ENCODE measurements around the gene ZNF778.

ZNF778 gene

GRCh38 chr16:89217388-89218191 lies at the start of gene ZNF778:
TSS of gene ZNF778 (plus strand) at chr16:89217703. CDS start at chr16:89221128, 3,425 bp downstream.
- no peak for DNase-seq (ENCODE audit: low read depth, low spot score)

DNA sequence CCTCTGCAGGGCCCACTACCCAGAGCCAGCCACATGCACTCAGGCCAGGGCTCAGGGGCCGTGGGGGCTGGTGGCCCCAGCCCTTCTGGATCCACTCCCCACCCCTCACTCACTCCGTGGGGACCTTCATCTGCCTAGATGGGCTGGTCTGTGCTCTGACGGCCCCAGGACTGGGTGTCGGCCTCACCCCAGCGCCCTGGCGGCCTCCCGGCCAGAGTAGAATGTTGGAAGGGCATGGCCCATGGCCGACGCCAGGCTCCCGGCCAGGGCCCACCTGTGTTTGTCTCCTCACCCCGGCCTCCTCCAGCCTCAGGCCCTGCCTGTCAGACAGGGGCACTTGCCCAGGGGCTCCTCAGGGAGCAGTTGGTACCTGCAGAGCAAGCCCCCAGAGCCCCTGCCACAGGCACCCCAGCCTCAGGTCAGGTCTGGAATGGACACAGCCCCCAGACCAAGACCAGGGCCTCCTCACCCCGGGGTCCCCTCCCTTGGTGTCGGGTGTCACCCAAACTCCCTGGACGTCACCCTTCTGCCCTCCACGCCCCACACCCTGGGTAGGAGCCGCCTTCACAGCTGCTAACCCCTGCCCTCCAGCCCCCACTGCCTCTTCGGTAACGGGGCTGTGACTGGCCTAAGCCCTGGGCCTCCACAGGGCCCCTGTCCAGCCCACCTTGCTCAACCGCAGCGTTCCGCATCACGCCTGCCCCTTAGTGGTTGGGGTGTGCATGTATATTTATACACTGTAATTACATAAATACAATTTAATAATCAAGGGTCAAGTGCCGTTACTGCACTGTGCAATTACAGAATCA lies 48.9 kb upstream of the ZNF778 start:
- DNase-seq (ENCODE audit: low read depth, low spot score), result no peak

DNA sequence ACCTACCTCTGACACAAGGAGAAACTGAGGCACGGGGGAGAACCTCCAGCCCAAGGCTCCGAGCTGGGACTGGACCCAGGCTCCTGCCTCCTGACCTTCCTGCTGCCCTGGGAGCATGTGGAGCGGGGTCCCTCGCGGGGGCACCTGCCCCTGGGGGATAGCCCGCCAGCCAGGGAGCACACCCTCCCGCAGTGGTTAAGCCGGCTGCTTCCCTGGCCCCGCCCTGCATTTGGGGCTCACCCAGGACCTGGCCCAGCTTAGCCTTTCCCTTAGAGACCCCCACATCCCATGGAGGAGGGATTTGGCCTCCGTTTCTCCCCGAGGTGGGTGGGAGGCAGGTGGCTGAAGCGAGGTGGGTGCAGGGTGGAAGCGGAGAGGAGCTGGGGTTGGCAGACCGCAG lies 47.7 kb upstream of the ZNF778 start:
- DNase-seq (ENCODE audit: low read depth, low spot score), result no peak

DNA sequence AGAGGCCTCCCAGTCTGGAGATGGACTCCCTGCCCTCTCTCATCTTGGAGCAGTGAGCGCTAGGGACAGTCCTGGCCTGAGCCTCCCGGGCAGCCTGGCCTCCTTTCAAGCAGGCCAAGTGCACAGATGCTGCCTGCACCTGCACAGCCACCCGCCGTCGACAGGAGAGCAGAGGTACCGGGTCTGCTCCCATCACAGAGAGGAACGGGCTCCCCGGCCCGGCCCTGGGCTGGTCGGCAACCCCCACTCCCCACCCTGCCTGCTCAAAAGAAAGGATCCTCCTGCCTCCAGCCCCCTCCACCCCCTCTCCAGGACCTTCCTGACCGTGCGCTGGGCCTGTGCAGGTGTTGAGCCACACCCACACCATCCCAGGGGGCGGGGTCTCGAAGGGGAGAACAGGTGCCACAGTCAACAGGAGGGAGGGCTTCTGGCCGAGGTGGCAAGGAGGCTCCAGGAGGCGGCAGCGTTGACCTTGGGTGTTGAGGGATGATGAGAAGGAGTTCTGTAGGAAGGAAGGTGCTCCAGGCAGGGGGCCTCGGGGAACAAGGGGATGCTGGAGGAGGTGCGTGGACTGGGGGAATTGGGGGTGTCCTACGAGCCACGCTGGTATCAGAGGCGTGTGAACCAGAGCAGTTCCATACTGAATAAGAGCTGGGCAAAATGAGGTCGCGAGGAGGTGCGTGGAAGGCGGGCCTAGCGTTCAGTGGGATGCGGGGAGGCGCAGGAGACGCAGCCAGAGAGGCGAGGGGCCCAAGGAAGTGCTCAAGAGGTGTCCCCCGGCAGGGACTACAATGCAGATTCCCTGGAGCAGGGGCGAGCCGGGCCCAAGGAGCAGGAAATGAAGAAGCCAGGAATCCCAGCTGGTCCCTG lies 46.9 kb upstream of the ZNF778 start:
- DNase-seq (ENCODE audit: low read depth, low spot score), result no peak

DNA sequence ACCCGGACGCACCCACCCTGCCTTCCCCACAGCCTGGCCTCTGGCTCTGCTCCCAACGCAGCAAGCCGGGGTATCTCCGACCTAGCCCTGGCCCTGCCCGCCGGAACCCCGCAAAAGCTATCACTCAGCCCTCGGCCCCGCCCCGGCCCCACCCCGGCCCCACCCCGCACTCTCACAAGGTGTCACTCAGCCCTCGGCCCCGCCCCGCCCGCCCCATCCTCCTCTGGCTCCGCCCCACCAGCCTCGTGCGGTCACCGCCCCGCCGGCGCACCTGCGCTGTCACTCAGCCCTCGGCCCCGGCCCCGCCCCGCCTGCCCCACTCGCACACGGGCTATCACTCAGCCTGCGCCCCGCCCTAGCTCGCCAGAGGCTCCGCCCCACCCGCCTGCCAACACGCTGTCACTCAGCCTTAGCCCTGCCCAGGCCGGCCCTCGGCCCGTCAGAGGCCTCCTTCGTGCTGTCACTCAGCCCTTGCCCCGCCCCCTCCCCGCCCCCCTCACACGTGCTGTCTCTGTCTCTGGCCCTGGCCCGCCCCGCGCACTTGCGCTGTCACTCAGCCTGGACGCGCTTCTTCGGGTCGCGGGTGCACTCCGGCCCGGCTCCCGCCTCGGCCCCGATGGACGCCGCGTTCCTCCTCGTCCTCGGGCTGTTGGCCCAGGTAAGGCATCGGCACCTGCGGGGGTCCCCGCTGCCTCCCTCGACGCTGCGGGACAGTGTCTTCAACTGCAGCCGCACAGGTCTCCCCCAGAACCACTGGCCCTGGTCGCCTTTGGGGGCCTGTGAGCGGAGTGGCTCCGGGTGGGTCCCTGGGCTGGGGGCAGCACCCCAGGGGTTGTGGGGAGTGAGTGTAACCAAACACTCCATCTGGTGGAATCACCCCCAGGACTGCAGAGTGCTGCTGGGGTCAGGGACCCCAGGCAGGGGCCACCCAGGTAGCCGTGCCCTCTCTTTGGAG lies 46.0 kb upstream of the ZNF778 start, which contains the start of gene CDH15:
CDH15 (plus strand) TSS at position 533 of the 955 bp plus-strand sequence; CDS start at position 617, 84 bp downstream.
- DNase-seq (ENCODE audit: low read depth, low spot score), result no peak

- no peak for DNase-seq (ENCODE audit: low read depth, low spot score)
These were observed 45.4 kb upstream of the ZNF778 start for GRCh38 chr16:89172171-89172527.

- DNase-seq (ENCODE audit: low read depth, low spot score), result no peak
These were observed 44.9 kb upstream of the ZNF778 start for GRCh38 chr16:89172528-89173173.

DNA sequence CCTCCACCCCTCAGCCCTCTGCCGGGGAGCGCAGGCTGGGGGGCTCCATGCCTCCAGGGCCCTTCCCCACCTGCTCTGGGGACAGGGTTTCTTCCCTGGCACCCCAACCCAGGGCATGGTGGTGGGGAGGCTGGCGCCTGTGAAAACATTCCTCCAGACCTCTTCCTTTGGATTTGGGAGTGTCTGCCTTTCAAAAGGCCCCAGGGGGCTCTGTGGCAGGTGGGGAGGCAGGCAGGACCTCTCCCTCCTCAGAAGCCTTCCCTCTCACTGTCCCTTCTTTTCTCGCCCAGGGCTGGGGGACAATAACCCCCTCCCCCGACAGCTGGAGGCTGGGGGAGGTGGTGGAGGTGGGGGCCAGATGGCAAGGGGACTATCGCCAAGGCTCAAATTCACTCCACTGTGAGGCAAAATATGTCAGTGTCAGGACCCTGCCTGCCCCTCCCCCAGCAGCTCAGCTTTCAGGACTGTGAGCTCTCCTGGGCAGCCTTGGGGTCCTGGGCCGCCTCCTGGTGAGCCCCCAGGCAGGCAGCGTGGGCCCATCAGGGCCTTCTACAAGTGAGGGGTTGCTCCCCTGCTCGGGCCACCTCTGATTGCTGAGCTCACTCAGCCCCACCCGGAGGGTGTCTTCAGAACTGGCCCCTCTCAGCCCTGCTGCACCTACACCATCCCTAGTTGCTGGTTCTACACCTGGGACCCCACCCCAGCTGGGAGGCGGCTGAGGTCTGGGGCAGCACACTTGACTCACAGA lies 44.2 kb upstream of the ZNF778 start:
- no peak for DNase-seq (ENCODE audit: low read depth, low spot score)

DNA sequence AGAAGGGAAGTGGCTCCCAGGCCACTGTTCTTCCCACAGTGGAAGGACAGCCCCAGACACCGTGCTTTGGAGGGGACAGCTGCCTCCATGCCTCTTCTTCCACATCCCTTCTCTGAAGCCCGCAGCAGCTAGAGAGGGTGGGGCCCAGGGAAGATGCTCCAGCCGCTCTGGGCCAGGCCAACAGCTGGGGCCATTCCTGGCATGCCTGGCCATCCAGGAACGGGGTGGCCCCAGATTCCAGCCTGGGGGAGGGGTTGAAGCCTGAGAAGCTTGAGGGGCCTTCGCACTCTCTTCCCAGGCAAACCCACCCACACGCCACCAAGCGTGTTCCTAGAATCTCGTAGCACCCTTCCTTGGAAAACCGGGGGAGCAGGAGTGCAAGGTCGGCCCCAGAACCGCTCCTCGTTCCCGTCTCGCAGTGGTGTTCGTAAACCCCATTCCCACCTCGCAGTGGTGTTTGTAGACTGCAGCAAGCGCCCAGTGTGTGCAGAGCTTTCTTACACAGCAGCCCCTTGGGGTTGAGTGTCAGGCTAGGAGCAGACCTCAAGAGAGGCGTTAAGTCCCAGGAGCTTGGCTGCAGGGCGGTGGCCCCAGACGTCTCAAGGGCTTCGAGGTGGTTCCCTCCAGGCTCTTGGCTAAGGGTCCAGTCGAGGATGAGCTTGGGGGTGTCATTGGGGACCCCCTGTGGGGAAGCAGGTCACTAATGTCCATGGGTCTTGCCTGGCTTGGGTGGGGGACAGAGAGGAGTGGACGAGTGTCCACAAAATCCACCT lies 43.3 kb upstream of the ZNF778 start:
- no peak for DNase-seq (ENCODE audit: low read depth, low spot score)

GRCh38 chr16:89174877-89175276 lies 42.6 kb upstream of the ZNF778 start:
- no peak for DNase-seq (ENCODE audit: low read depth, low spot score)

GRCh38 chr16:89175280-89176146 lies 42.0 kb upstream of the ZNF778 start:
- DNase-seq (ENCODE audit: low read depth, low spot score), result no peak

DNA sequence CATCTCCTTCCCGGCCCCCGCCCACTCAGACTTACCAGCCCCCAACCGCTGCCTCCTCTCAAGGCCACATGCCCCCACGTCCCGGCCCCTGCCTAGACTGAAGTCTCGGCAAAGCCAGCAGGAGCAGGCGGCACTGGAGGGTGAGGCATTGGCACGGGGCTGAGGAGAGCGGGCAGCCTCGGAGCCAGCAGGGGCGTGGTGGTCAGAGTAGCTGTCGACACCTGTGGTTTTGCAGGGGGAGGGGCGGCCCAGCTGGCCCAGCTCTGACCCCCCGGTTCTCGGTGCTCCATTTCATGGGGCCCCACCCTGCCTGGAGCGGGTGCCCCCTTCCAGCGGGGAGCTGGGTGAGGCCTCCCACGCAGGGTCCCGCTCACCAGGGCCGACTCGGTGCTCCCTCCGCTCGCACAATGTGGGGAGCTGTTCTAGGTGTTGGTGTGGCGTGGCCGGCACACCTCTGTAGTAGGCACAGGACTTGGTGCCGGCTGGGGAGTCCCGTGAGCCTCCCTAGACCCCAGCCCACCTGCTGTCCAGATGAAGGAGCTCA lies 41.3 kb upstream of the ZNF778 start:
- DNase-seq (ENCODE audit: low read depth, low spot score), result no peak

DNA sequence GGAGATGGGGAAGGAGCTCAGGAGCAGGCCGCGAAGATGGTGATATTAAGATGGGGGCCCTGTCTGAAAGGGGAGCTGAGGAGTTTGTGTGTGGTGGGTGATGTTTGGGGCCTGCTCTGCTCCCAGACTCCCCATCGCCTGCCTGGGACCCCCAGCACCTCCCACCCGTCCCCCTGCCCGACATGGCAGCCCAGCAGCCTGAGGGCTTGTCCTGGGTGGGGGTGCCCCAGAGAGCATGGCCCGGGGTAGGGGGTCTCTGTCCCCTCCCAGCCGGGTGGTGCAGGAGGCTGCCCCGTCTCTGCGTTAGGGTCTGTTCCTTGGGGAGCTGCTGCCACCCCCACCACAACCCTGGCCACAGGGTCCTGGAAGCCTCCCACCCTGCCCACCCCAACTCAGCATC lies 40.8 kb upstream of the ZNF778 start:
- DNase-seq (ENCODE audit: low read depth, low spot score), result no peak

DNA sequence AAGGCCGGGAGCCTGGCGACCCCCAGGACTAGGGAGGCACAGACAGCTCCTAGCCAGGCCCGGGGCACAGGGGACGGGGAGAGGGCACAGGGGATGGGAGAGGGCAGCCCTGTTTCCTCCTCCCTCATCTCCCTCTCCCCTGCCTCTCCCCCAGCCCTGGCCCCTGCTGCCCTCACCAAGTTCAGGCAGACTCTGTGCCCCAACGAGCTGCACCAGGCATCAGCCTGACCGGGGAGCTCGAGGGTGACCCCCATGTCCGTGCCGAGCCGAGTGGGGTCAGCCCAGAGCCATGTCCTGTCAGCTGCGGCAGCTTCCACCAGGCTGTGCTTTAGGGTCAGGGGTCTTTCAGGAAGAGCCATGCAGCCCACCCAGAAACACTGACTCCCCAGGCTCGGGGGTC lies 40.0 kb upstream of the ZNF778 start:
- no peak for DNase-seq (ENCODE audit: low read depth, low spot score)

DNA sequence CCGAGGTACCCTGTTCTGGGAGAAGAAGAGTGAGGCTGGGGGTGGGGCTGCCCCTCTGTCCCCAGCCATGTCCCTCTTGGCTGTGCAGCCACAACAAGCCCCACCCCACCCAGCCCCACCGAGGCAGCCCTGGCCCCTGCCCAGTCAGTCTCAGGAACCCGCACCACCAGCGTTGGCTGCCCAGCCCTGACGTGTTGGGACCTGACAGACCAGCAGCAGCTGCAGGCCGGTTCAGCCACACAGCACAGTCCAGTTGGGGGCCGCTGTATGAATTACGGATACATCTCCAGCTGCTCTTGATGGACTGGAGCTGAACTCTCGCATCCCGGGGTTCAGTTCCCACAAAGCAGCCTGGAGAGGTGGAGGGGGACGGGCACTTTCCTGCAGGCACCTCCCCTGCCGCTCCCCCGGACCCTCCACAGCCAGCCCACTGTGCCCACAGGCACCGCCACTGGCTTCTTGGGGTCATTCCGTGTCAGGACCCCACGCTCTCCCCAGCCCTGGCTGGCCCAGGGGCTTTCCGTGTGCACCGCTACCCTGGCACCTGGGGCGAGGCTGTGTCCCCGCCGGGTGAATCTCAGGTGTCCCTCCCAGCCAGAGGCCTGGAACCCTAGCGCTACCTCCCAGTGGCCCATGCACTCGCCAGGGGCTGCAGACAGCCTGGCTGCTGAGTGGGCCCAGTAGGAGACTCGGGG lies 38.9 kb upstream of the ZNF778 start:
- no peak for DNase-seq (ENCODE audit: low read depth, low spot score)

DNA sequence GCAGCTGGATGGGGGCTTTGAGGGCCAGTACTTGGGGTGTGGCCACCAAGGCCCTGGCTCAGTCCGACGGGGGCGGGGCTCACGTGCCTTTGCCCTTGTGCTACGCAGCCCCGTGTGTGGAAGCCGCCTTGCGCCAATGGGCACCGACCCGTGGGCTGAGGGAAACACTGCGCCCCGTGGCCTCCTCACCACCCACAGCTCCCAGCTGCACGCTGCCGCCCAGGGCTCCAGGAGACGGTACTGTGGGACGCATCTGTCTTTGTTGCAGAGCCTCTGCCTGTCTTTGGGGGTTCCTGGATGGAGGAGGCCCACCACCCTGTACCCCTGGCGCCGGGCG lies 38.4 kb upstream of the ZNF778 start:
- no peak for DNase-seq (ENCODE audit: low read depth, low spot score)
